Lung (tissue), 12 donors: ENCODE results near the gene STIMATE. TPM values are rescaled to one million over a fixed set of nuclear protein-coding genes. Genes with fewer than 3 reads are reported as not detected.

ENCODE experiments used
- ATAC-seq: fragments of 200-7000 bp; cut with Tn5 transposase; one replicate; pipeline ENCODE4 v1.9.1; 2020; ENCODE audit warnings: moderate number of reproducible peaks; ENCODE audit not compliant: insufficient read depth, low FRiP score
- DNase-seq, 3 donors: peaks; one replicate each; pipeline ENCODE4 v3.0.0-alpha.2; 2013 to 2017
- H3K27ac ChIP-seq, 2 donors: one replicate each; pipeline ENCODE4 v1.5.1; 2013; ENCODE audit warnings: mild to moderate bottlenecking in 2 of 2, moderate library complexity in 2 of 2, control low read depth in 1 of 2, inconsistent platforms in 1 of 2, low read depth in 1 of 2, low read length in 1 of 2
- H3K27me3 ChIP-seq, 3 donors: one replicate each; pipeline ENCODE4 v1.5.1; 2013; ENCODE audit warnings: low read length in 2 of 3; ENCODE audit not compliant: control insufficient read depth in 3 of 3, insufficient read depth in 3 of 3
- H3K36me3 ChIP-seq, 4 donors: one replicate each; pipeline ENCODE4 v1.5.1; 2013; ENCODE audit warnings: low read length in 4 of 4, mild to moderate bottlenecking in 1 of 4, moderate library complexity in 1 of 4; ENCODE audit not compliant: control insufficient read depth in 4 of 4, insufficient read depth in 4 of 4
- H3K4me1 ChIP-seq, 5 donors: one replicate each; pipeline ENCODE4 v1.5.1; 2013; ENCODE audit warnings: low read length in 5 of 5, mild to moderate bottlenecking in 2 of 5, moderate library complexity in 1 of 5; ENCODE audit not compliant: control insufficient read depth in 5 of 5, insufficient read depth in 5 of 5
- H3K4me3 ChIP-seq: one replicate; pipeline ENCODE4 v1.5.1; 2013; ENCODE audit warnings: mild to moderate bottlenecking, control low read depth, moderate library complexity
- H3K9ac ChIP-seq, 2 donors: one replicate each; pipeline ENCODE4 v1.5.1; 2013; ENCODE audit warnings: low read length in 2 of 2, control low read depth in 1 of 2; ENCODE audit not compliant: insufficient read depth in 1 of 2
- H3K9me3 ChIP-seq, 4 donors: one replicate each; pipeline ENCODE4 v1.5.1; 2013; ENCODE audit warnings: low read length in 3 of 4, mild to moderate bottlenecking in 1 of 4, moderate library complexity in 1 of 4; ENCODE audit not compliant: control insufficient read depth in 4 of 4, insufficient read depth in 3 of 4
- WGBS, 2 donors: extraction: QIAGEN DNeasy Blood & Tissue Kit; methylation state at CpG; one replicate each; pipeline ENCODE4 v1.1.7; 2013; 5-methylcytosine and 5-hydroxymethylcytosine counted together
- polyA plus RNA-seq, 2 donors: library from polyadenylated mRNA; stranded (reverse); fragments of 200-250 nt; gene quantifications; one replicate each; pipeline ENCODE4 v1.2.1, GENCODE V29; 2013
- total RNA-seq, 2 donors: library from RNA; depleted of rRNA in 1 of 2; stranded (reverse); fragments of >200 nt in 1 of 2; gene quantifications; one replicate each; pipeline ENCODE4 v1.2.1, GENCODE V29; 2014 to 2021
- TF ChIP-seq, protein P1 (sequence below): IDR thresholded peaks from 2 replicates; pipeline ENCODE4 v1.5.1; 2012; ENCODE audit warnings: mild to moderate bottlenecking; ENCODE audit errors: control extremely low read depth, extremely low read depth
- donor health status: control.
- donor health status: control.
- donor health status: Bipolar disorder and iron deficiency.
- donor health status: healthy.
- donor health status: DM: yes; HTN: yes; CAD: no.

STIMATE gene
- total and polyA plus RNA-seq, 4 donors: 18.6 to 62.5 (median 20.5) TPM

DNA sequence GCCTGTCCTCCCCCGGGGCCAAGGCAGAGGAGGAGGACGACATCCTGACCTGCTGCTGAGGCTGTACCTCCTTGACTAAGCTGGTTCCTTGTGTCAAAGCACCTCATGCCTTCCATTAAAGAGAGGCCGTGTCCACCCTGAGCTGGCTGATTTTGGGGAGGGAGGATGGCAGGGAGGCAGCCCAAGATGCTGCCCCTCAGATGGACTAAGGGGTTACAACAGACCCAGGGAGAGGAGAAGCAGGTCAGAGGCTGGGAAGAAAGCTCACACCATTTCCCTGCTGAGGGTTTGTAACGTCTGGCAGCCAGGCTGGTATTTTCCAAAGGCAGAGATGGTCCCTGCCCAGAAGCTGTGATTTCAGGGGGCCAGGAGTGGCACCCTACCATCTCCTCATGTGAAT is 105.4 kb downstream of the STIMATE start:
- H3K9ac ChIP-seq: no peak overlapping the region
- ATAC-seq (no peak), DNase-seq (no peak)
- TF ChIP-seq, protein P1, sequence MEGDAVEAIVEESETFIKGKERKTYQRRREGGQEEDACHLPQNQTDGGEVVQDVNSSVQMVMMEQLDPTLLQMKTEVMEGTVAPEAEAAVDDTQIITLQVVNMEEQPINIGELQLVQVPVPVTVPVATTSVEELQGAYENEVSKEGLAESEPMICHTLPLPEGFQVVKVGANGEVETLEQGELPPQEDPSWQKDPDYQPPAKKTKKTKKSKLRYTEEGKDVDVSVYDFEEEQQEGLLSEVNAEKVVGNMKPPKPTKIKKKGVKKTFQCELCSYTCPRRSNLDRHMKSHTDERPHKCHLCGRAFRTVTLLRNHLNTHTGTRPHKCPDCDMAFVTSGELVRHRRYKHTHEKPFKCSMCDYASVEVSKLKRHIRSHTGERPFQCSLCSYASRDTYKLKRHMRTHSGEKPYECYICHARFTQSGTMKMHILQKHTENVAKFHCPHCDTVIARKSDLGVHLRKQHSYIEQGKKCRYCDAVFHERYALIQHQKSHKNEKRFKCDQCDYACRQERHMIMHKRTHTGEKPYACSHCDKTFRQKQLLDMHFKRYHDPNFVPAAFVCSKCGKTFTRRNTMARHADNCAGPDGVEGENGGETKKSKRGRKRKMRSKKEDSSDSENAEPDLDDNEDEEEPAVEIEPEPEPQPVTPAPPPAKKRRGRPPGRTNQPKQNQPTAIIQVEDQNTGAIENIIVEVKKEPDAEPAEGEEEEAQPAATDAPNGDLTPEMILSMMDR: no peak
- H3K4me1 ChIP-seq: no peaks in the 10 kb centered on the region
- H3K4me3 ChIP-seq: no peak overlapping the region
- H3K36me3 ChIP-seq: no peaks in the 10 kb centered on the region
- no peaks in the 10 kb centered on the region for H3K9me3 ChIP-seq
- WGBS, 2 donors: 80 to 82% methylated on average over 4 of the region's 4 CpGs
- H3K27me3 ChIP-seq: no peaks in the 10 kb centered on the region
- H3K27ac ChIP-seq: no peak overlapping the region

DNA sequence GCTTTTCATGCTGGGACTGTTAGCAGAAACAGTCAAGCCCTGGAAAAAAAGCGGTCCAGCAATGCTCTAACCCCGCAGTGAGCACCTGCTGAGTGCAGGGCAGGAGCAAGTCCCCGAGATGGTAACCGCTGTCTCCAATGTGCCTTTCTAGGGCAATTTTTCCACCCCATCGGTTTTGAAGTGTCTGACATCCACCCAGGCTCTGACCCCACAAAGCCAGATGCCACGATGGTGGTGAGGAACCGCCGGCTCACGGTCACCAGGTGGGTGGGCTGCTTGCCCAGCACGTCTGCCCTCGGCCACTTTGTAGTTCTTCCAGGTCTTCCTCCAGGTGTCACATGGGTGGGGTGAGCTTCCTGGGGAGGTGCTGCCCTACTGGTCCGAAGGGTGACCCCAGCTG is 106.0 kb downstream of the STIMATE start:
- Histone ChIP-seq H3K27ac (no peak overlapping the region), H3K9ac (no peak overlapping the region), H3K9me3 (no peaks in the 10 kb centered on the region), H3K27me3 (no peaks in the 10 kb centered on the region), H3K4me3 (no peak overlapping the region), H3K4me1 (no peaks in the 10 kb centered on the region), H3K36me3 (no peaks in the 10 kb centered on the region)
- TF ChIP-seq, protein P1: no peak
- 79 to 90% methylated on average over 12 of the region's 12 CpGs for WGBS, 2 donors
- no peak for DNase-seq
- ATAC-seq: no peak

DNA sequence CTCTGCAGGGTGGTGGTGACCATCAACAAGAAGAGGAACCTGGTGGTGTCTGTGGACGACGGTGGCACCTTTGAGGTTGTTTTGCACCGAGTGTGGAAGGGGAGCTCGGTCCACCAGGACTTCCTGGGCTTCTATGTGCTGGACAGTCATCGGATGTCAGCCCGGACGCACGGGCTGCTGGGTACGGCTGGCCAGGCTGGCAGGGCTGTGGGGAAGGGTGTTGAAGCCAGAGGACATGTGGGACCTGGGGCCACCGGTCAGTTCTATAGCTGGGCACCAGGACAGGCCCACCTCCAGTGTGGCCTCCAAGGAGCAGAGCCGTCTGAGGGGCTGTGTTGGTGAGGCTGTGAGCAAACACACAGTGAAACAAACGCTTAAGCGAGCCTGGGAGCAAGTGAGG is 106.6 kb downstream of the STIMATE start:
- DNase-seq: no peak
- Histone ChIP-seq H3K4me3 (no peak overlapping the region), H3K27me3 (no peaks in the 10 kb centered on the region), H3K36me3 (no peaks in the 10 kb centered on the region), H3K9me3 (no peaks in the 10 kb centered on the region), H3K9ac (no peak overlapping the region), H3K4me1 (no peaks in the 10 kb centered on the region), H3K27ac (no peak overlapping the region)
- no peak for ATAC-seq
- WGBS, 2 donors: 87 to 91% methylated on average over 13 of the region's 13 CpGs
- TF ChIP-seq, protein P1: no peak

DNA sequence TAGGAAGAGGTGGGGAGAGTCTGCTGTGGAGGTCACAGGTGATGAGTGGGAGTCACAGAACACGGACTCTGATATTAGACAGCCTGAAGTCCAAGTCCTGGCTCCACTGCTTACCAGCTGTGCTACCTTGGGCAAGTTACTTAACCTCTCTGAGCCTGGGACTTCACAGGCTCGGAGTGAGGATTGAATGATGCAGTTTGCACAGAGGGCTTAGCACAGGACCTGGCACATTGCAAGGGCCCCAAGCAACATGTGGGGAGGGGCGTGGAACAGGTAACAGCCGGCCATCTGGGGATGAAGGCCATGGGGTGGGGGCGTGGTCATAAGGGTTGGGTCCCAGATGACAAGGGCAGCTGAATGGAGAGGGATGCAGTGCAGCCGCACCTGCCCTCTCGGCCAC is 107.0 kb downstream of the STIMATE start:
- no peaks in the 10 kb centered on the region for H3K27me3 ChIP-seq
- H3K36me3 ChIP-seq: no peaks in the 10 kb centered on the region
- H3K27ac ChIP-seq: no peak overlapping the region
- TF ChIP-seq, protein P1: no peak
- ATAC-seq: no peak
- DNase-seq: no peak
- H3K4me1 ChIP-seq: no peaks in the 10 kb centered on the region
- no peak overlapping the region for H3K9ac ChIP-seq
- no peaks in the 10 kb centered on the region for H3K9me3 ChIP-seq
- no peak overlapping the region for H3K4me3 ChIP-seq
- 88 to 94% methylated on average over 7 of the region's 7 CpGs for WGBS, 2 donors
